Measurements from ENCODE around the gene CACFD1. TPM values are rescaled to one million over a fixed set of nuclear protein-coding genes. Genes with fewer than 3 reads are reported as not detected.

Gene CACFD1
- total and polyA plus RNA-seq, 2 of the 13 experiments (the other 11 are each of a cell fraction or from before 2014, with no cell fraction given), result 13.8 to 14.6 TPM

GRCh38 chr9:133459476-133460404, at the start of gene CACFD1 (continued):
- TF ChIP-seq CC2D1A (CRISPR knock-in tag; IDR thresholded peaks at IDR 0.05) (no peak), PHF8 (CRISPR knock-in tag; IDR thresholded peaks at IDR 0.05) (peak; percentile 64), ZNF574 (CRISPR knock-in tag; IDR thresholded peaks at IDR 0.05) (no peak), ZNF839 (CRISPR knock-in tag; IDR thresholded peaks at IDR 0.05; ENCODE audit: borderline replicate concordance) (no peak), ZNF670 (CRISPR knock-in tag; IDR thresholded peaks at IDR 0.05; ENCODE audit: borderline replicate concordance) (no peak), NPAS2 (CRISPR knock-in tag; IDR thresholded peaks at IDR 0.05; ENCODE audit: borderline replicate concordance) (no peak), ASH2L (IDR thresholded peaks at IDR 0.05; ENCODE audit: insufficient read length, low read depth, low read length) (no peak), KLF11 (CRISPR knock-in tag; IDR thresholded peaks at IDR 0.05) (no peak), ZNF766 (CRISPR knock-in tag; IDR thresholded peaks at IDR 0.05; ENCODE audit: borderline replicate concordance) (no peak), ZNF430 (CRISPR knock-in tag; IDR thresholded peaks at IDR 0.05) (no peak), ZNF253 (CRISPR knock-in tag; IDR thresholded peaks at IDR 0.05; ENCODE audit: borderline replicate concordance) (no peak), MTF2 (CRISPR knock-in tag; IDR thresholded peaks at IDR 0.05; ENCODE audit: borderline replicate concordance) (no peak), ZNF589 (CRISPR knock-in tag; conservative IDR thresholded peaks at IDR 0.05) (no peak), ZNF703 (CRISPR knock-in tag; IDR thresholded peaks at IDR 0.05; ENCODE audit: borderline replicate concordance) (no peak), ZNF572 (CRISPR knock-in tag; IDR thresholded peaks at IDR 0.05) (no peak), ZNF441 (CRISPR knock-in tag; IDR thresholded peaks at IDR 0.05; ENCODE audit: borderline replicate concordance) (no peak), ZNF143 (CRISPR knock-in tag; IDR thresholded peaks at IDR 0.05) (peak; percentile 89), ZNF747 (CRISPR knock-in tag; IDR thresholded peaks at IDR 0.05; ENCODE audit: borderline replicate concordance) (0 out of 2 replicates have a peak, but pooled peaks have one; percentile 0), ZFP36L2 (CRISPR knock-in tag; IDR thresholded peaks at IDR 0.05) (no peak), ATF2 (CRISPR knock-in tag; IDR thresholded peaks at IDR 0.05) (no peak; the same call in 1 of the 2 replicates), SIN3B (IDR thresholded peaks at IDR 0.05; ENCODE audit: low read length) (no peak), ZNF7 (CRISPR knock-in tag; IDR thresholded peaks at IDR 0.05) (no peak), ZNF652 (CRISPR knock-in tag; IDR thresholded peaks at IDR 0.05; ENCODE audit: borderline replicate concordance, low read depth) (no peak), ISL2 (CRISPR knock-in tag; IDR thresholded peaks at IDR 0.05) (no peak), CREBL2 (CRISPR knock-in tag; IDR thresholded peaks at IDR 0.05; ENCODE audit: borderline replicate concordance) (no peak), KLF13 (CRISPR knock-in tag; IDR thresholded peaks at IDR 0.05) (no peak), MYNN (CRISPR knock-in tag; IDR thresholded peaks at IDR 0.05; ENCODE audit: low read depth) (no peak), HDAC1 (CRISPR knock-in tag; IDR thresholded peaks at IDR 0.05) (no peak; the same call in 1 of the 2 replicates)

Data from HepG2 (cell line).